Measurements from ENCODE around the gene WFIKKN2.
A peak's percentile ranks its signal among the peaks of the same experiment; 100 is the strongest.
"Not testable (repeated sequence)": the region's sequence is repeated elsewhere in the genome, so short reads cannot be mapped to it uniquely, and the experiment has no call there.

WFIKKN2 gene

GRCh38 chr17:50868140-50868438, 32.7 kb downstream of the WFIKKN2 start:
- TF ChIP-seq, protein P1, sequence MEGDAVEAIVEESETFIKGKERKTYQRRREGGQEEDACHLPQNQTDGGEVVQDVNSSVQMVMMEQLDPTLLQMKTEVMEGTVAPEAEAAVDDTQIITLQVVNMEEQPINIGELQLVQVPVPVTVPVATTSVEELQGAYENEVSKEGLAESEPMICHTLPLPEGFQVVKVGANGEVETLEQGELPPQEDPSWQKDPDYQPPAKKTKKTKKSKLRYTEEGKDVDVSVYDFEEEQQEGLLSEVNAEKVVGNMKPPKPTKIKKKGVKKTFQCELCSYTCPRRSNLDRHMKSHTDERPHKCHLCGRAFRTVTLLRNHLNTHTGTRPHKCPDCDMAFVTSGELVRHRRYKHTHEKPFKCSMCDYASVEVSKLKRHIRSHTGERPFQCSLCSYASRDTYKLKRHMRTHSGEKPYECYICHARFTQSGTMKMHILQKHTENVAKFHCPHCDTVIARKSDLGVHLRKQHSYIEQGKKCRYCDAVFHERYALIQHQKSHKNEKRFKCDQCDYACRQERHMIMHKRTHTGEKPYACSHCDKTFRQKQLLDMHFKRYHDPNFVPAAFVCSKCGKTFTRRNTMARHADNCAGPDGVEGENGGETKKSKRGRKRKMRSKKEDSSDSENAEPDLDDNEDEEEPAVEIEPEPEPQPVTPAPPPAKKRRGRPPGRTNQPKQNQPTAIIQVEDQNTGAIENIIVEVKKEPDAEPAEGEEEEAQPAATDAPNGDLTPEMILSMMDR (IDR thresholded peaks at IDR 0.05; ENCODE audit: low read depth, low read length), result no peak

DNA sequence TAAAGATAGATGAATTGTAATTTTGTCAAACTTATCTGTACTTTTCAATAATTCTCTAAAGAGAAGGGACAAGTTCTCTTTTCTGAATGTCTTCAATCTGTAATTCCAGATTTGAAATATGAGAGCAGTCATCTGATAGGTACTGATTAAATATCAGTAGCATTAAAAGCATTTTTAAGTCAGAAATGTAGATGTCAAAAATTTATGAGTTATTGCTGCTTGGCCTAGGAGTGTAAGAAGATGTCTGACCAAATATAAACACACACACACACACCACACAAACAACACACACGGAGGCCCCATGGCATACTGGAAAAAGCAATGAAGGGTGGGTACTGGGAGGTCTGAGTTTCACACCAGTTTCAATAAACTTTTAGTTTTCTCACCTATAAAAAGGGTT, 33.2 kb downstream of the WFIKKN2 start:
- H3K4me3 ChIP-seq (ENCODE audit: low read depth, low read length), result no peak overlapping the region
- TF ChIP-seq, protein P1 (IDR thresholded peaks at IDR 0.05; ENCODE audit: low read depth, low read length), result no peak

More at GRCh38 chr17:50868140-50868438, 32.7 kb downstream of the WFIKKN2 start:
- H3K4me3 ChIP-seq (ENCODE audit: low read depth, low read length), result peak overlapping the region; percentile 75

DNA sequence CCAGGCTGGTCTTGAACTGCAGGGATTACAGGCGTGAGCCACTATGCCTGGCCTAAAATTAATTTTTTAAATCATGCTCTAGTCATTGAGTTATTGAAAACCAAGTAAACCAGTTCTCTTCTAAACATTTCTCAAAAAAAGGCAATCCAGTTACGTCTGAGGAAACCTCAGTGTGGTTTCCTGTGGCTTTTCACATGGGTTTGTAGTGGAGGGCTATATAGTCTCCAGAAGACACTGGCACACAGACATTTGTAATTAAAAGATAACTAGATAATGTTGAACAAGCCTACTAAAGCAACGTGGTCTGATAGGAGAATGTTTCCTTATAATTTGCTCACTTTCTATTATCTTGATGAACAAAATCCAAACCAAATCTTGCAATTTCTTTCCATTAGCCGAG, 36.0 kb downstream of the WFIKKN2 start:
- H3K4me3 ChIP-seq (ENCODE audit: low read depth, low read length), result no peak overlapping the region
- TF ChIP-seq, protein P1 (IDR thresholded peaks at IDR 0.05; ENCODE audit: low read depth, low read length), result no peak

DNA sequence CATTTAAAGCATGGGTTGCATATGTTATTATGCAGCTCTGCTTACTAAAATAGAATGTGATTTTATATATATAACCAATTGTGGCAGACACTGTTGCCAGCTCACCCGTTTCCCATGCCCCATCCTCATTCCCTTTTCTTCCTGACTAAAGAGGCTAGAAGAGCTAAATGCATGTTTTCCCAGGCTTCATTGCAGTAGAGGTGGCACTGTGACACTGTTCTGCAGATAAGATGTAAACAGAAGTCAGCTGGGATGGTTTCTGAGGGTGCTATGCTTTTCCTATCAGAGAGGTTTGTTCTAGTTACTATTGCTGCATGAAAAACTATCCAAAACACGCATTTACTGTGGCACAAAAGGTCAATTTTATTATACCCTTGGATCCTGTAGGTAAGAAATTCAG, 36.5 kb downstream of the WFIKKN2 start:
- no peak overlapping the region for H3K4me3 ChIP-seq (ENCODE audit: low read depth, low read length)
- TF ChIP-seq, protein P1 (IDR thresholded peaks at IDR 0.05; ENCODE audit: low read depth, low read length), result no peak

GRCh38 chr17:50872710-50873424, 37.5 kb downstream of the WFIKKN2 start:
- no peak overlapping the region for H3K4me3 ChIP-seq (ENCODE audit: low read depth, low read length)
- TF ChIP-seq, protein P1 (IDR thresholded peaks at IDR 0.05; ENCODE audit: low read depth, low read length), result no peak

GRCh38 chr17:50875074-50875473, 39.7 kb downstream of the WFIKKN2 start:
- TF ChIP-seq, protein P1 (IDR thresholded peaks at IDR 0.05; ENCODE audit: low read depth, low read length), result no peak

DNA sequence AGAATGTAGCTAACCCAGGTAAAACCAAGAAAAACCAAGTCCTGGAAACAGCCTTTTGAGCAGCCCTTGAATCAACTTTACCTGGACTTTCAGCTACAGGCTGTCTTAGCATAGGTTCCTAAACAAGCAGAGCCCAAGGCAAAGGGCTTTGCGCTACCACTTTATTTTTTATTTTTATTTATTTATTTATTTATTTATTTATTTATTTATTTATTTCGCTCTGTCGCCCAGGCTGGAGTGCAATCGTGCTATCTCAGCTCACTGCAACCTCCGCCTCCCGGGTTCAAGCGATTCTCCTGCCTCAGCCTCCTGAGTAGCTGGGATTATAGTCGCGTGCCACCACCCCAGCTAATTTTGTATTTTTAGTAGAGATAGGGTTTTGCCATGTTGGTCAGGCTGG, 41.7 kb downstream of the WFIKKN2 start:
- H3K4me3 ChIP-seq (ENCODE audit: low read depth, low read length), result not testable (repeated sequence)

More at GRCh38 chr17:50875074-50875473, 39.7 kb downstream of the WFIKKN2 start:
- H3K4me3 ChIP-seq (ENCODE audit: low read depth, low read length), result no peak overlapping the region

DNA sequence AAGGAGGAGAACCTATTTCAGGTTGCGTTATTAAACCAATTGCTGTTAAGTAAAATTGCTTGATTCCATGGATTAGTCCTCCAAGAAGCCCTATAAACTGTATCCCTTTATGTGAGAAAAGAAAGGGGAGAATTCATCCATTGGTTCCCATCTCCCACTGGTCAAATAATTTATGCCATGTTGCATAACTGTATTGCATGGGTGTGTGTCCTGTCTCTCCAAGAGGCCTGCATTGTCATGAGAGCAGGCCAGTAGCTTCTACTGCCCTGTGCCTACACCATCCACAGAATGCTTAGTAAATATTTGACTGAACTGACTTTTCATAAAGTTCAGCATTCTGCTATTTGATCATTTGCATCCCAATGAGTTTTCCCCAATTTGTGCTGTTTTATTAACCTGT, 42.5 kb downstream of the WFIKKN2 start:
- no peak overlapping the region for H3K4me3 ChIP-seq (ENCODE audit: low read depth, low read length)
- TF ChIP-seq, protein P1 (IDR thresholded peaks at IDR 0.05; ENCODE audit: low read depth, low read length), result no peak
